Cardiac fibroblast (primary cell): ENCODE measurements around the gene ZNF322.

Experiments
- DNase-seq, 2 donors: peaks; one replicate each; pipeline versions ENCODE4 v3.0.0 to v3.0.0-alpha.2; 2010; ENCODE audit warnings: low read depth in 2 of 2
- H3K4me3 ChIP-seq, 2 donors: replicated peaks in 1 of 2; 1 replicate in 1 of 2; 2 replicates in 1 of 2; pipeline ENCODE4 v1.5.1; 2011; ENCODE audit warnings: low read depth in 2 of 2, low read length in 2 of 2, mild to moderate bottlenecking in 2 of 2, moderate library complexity in 1 of 2
- CTCF ChIP-seq: IDR thresholded peaks from one replicate; pipeline ENCODE4 v1.5.1; 2011; ENCODE audit warnings: low read depth, mild to moderate bottlenecking, low read length, inconsistent platforms

ZNF322 gene

GRCh38 chr6:26624557-26624956, 35.0 kb downstream of the ZNF322 start:
- no peak for DNase-seq
- H3K4me3 ChIP-seq: no peak overlapping the region
- no peak for TF ChIP-seq CTCF

- H3K4me3 ChIP-seq: no peak overlapping the region
- TF ChIP-seq CTCF: no peak
- DNase-seq: no peak
These were observed 36.1 kb downstream of the ZNF322 start for GRCh38 chr6:26623339-26623859.

- TF ChIP-seq CTCF: peak; percentile 3
- peak overlapping the region in 1 of 2 donors; percentile 17 for H3K4me3 ChIP-seq
- DNase-seq: no peak
These were observed 45.6 kb downstream of the ZNF322 start for GRCh38 chr6:26613689-26614683.

- DNase-seq: no peak
- TF ChIP-seq CTCF: no peak
These were observed 46.3 kb downstream of the ZNF322 start for GRCh38 chr6:26613201-26613600.

GRCh38 chr6:26611599-26611998, 47.9 kb downstream of the ZNF322 start:
- no peak for TF ChIP-seq CTCF
- H3K4me3 ChIP-seq: no peak overlapping the region
- no peak for DNase-seq

More at GRCh38 chr6:26613201-26613600, 46.3 kb downstream of the ZNF322 start:
- no peak overlapping the region for H3K4me3 ChIP-seq

- H3K4me3 ChIP-seq: no peak overlapping the region
- DNase-seq: no peak
- no peak for TF ChIP-seq CTCF
These were observed 50.1 kb downstream of the ZNF322 start for GRCh38 chr6:26609463-26609862.
